ENCODE measurements around the gene CHSY1. TPM values are rescaled to one million over a fixed set of nuclear protein-coding genes. Genes with fewer than 3 reads are reported as not detected.
"Not testable (repeated sequence)": the region's sequence is repeated elsewhere in the genome, so short reads cannot be mapped to it uniquely, and the experiment has no call there.

The CHSY1 gene
- total RNA-seq, 1 experiment from 2014 or later: 21.9 TPM

GRCh38 chr15:101135532-101136166 is 116.2 kb downstream of the CHSY1 start:
- no peak for DNase-seq (ENCODE audit: low spot score)

- DNase-seq (ENCODE audit: low spot score): no peak
Measured at GRCh38 chr15:101134780-101135179, 117.1 kb downstream of the CHSY1 start.

GRCh38 chr15:101133751-101134261 is 118.0 kb downstream of the CHSY1 start:
- no peak for DNase-seq (ENCODE audit: low spot score)

GRCh38 chr15:101133181-101133460 is 118.7 kb downstream of the CHSY1 start:
- DNase-seq (ENCODE audit: low spot score): no peak

GRCh38 chr15:101132390-101133180 is 119.3 kb downstream of the CHSY1 start:
- DNase-seq (ENCODE audit: low spot score): no peak

- DNase-seq (ENCODE audit: low spot score): no peak
Measured at GRCh38 chr15:101131489-101132389, 120.1 kb downstream of the CHSY1 start.

GRCh38 chr15:101129851-101130380 is 121.9 kb downstream of the CHSY1 start:
- no peak for DNase-seq (ENCODE audit: low spot score)

- peak; percentile 74 for DNase-seq (ENCODE audit: low spot score)
Measured at GRCh38 chr15:101128221-101129015, 123.4 kb downstream of the CHSY1 start.

GRCh38 chr15:101127506-101128076 is 124.3 kb downstream of the CHSY1 start:
- DNase-seq (ENCODE audit: low spot score): peak; percentile 88

GRCh38 chr15:101126618-101127505 is 125.0 kb downstream of the CHSY1 start:
- DNase-seq (ENCODE audit: low spot score): peak; percentile 25

GRCh38 chr15:101125881-101126428 is 125.9 kb downstream of the CHSY1 start:
- DNase-seq (ENCODE audit: low spot score): not testable (repeated sequence)

Other genes with a start within 250 kb of the CHSY1 start
- 61.8 and 83.1 TPM in 2 replicates for gene SELENOS, start 25.4 kb upstream of the CHSY1 start, total RNA-seq (2014; rRNA removed; shearing (Covaris generic))
- 51.2 and 62.6 TPM in 2 replicates for gene SNRPA1, start 43.2 kb upstream of the CHSY1 start, total RNA-seq (2014; rRNA removed; shearing (Covaris generic))
- 5.5 and 10.0 TPM in 2 replicates for gene PCSK6, start 237.7 kb upstream of the CHSY1 start, total RNA-seq (2014; rRNA removed; shearing (Covaris generic))

Measured in A172 (cell line).